ENCODE data around the gene PIKFYVE. TPM values are rescaled to one million over a fixed set of nuclear protein-coding genes. Genes with fewer than 3 reads are reported as not detected.
A peak's percentile ranks its signal among the peaks of the same experiment; 100 is the strongest.

The PIKFYVE gene
- total and polyA plus RNA-seq, 3 experiments from 2014 or later: 7.0 to 14.8 (median 14.1) TPM

- Mint-ChIP-seq H3K36me3 (peaks cover 13 to 54% (median 24%) of the 10 kb centered on the region in 3 donors), H3K27ac (no peak overlapping the region), H3K9me3 (no peaks in the 10 kb centered on the region), H3K27me3 (no peaks in the 10 kb centered on the region), H3K4me3 (no peak overlapping the region), H3K4me1 (peaks cover 9 to 15% (median 11%) of the 10 kb centered on the region in 3 donors)
- Histone ChIP-seq H3K27ac (ENCODE audit: low read depth, low read length) (no peak overlapping the region), H3K27me3 (ENCODE audit: insufficient read depth, low read length, poor library complexity, severe bottlenecking) (no peaks in the 10 kb centered on the region), H3K4me3 (ENCODE audit: low read length) (no peak overlapping the region), H3K36me3 (ENCODE audit: insufficient read depth, low read length) (peaks cover 10% of the 10 kb centered on the region), H3K4me1 (ENCODE audit: insufficient read depth, low read length) (no peaks in the 10 kb centered on the region), H3K9me3 (ENCODE audit: low read length) (no peaks in the 10 kb centered on the region)
- CTCF ChIA-PET: no interaction called here
- POLR2A ChIA-PET: no interaction called here
- DNase-seq: no peak
These were observed 45.3 kb downstream of the PIKFYVE start for GRCh38 chr2:208311321-208311720.

GRCh38 chr2:208311954-208312353, 45.9 kb downstream of the PIKFYVE start:
- no peaks in the 10 kb centered on the region for H3K9me3 ChIP-seq (ENCODE audit: low read length)
- POLR2A ChIA-PET: no interaction called here
- H3K27ac Mint-ChIP-seq: peak overlapping the region in 1 of 8 donors; percentile 1
- H3K4me1 ChIP-seq (ENCODE audit: insufficient read depth, low read length): no peaks in the 10 kb centered on the region
- no peaks in the 10 kb centered on the region for H3K27me3 ChIP-seq (ENCODE audit: insufficient read depth, low read length, poor library complexity, severe bottlenecking)
- no peaks in the 10 kb centered on the region for H3K9me3 Mint-ChIP-seq
- H3K4me3 Mint-ChIP-seq: no peak overlapping the region
- no peak overlapping the region for H3K4me3 ChIP-seq (ENCODE audit: low read length)
- peaks cover 9 to 15% (median 11%) of the 10 kb centered on the region in 3 donors for H3K4me1 Mint-ChIP-seq
- peaks cover 13 to 57% (median 23%) of the 10 kb centered on the region in 3 donors for H3K36me3 Mint-ChIP-seq
- H3K36me3 ChIP-seq (ENCODE audit: insufficient read depth, low read length): peaks cover 10% of the 10 kb centered on the region
- no peaks in the 10 kb centered on the region for H3K27me3 Mint-ChIP-seq
- no peak for DNase-seq
- H3K27ac ChIP-seq (ENCODE audit: low read depth, low read length): no peak overlapping the region
- CTCF ChIA-PET: no interaction called here

- Mint-ChIP-seq H3K9me3 (no peaks in the 10 kb centered on the region), H3K36me3 (peaks cover 21 to 69% (median 29%) of the 10 kb centered on the region in 3 donors), H3K4me3 (no peak overlapping the region), H3K27me3 (no peaks in the 10 kb centered on the region), H3K4me1 (peaks cover 5 to 17% (median 14%) of the 10 kb centered on the region in 3 donors), H3K27ac (no peak overlapping the region)
- H3K9me3 ChIP-seq (ENCODE audit: low read length): no peaks in the 10 kb centered on the region
- peaks cover 19% of the 10 kb centered on the region for H3K36me3 ChIP-seq (ENCODE audit: insufficient read depth, low read length)
- no peak overlapping the region for H3K27ac ChIP-seq (ENCODE audit: low read depth, low read length)
- CTCF ChIA-PET: no interaction called here
- no peak for DNase-seq
- no peaks in the 10 kb centered on the region for H3K4me1 ChIP-seq (ENCODE audit: insufficient read depth, low read length)
- H3K27me3 ChIP-seq (ENCODE audit: insufficient read depth, low read length, poor library complexity, severe bottlenecking): no peaks in the 10 kb centered on the region
- POLR2A ChIA-PET: no interaction called here
- no peak overlapping the region for H3K4me3 ChIP-seq (ENCODE audit: low read length)
These were observed 49.2 kb downstream of the PIKFYVE start for GRCh38 chr2:208315081-208315788.

GRCh38 chr2:208318127-208318526, 52.1 kb downstream of the PIKFYVE start:
- H3K4me1 ChIP-seq (ENCODE audit: insufficient read depth, low read length): no peaks in the 10 kb centered on the region
- no peak overlapping the region for H3K4me3 Mint-ChIP-seq
- H3K36me3 Mint-ChIP-seq: peaks cover 21 to 76% (median 28%) of the 10 kb centered on the region in 3 donors
- H3K27ac Mint-ChIP-seq: peak overlapping the region in 2 of 8 donors; percentile 59 to 62
- H3K27ac ChIP-seq (ENCODE audit: low read depth, low read length): no peak overlapping the region
- H3K4me1 Mint-ChIP-seq: peaks cover 0 to 8% (median 7%) of the 10 kb centered on the region in 3 donors
- DNase-seq: no peak
- H3K9me3 ChIP-seq (ENCODE audit: low read length): no peaks in the 10 kb centered on the region
- H3K27me3 ChIP-seq (ENCODE audit: insufficient read depth, low read length, poor library complexity, severe bottlenecking): no peaks in the 10 kb centered on the region
- ChIA-PET CTCF (no interaction called here), POLR2A (no interaction called here)
- no peak overlapping the region for H3K4me3 ChIP-seq (ENCODE audit: low read length)
- H3K9me3 Mint-ChIP-seq: no peaks in the 10 kb centered on the region
- H3K27me3 Mint-ChIP-seq: no peaks in the 10 kb centered on the region
- peaks cover 19% of the 10 kb centered on the region for H3K36me3 ChIP-seq (ENCODE audit: insufficient read depth, low read length)

GRCh38 chr2:208319391-208319790, 53.3 kb downstream of the PIKFYVE start:
- Histone ChIP-seq H3K4me3 (ENCODE audit: low read length) (no peak overlapping the region), H3K9me3 (ENCODE audit: low read length) (no peaks in the 10 kb centered on the region), H3K27ac (ENCODE audit: low read depth, low read length) (no peak overlapping the region), H3K4me1 (ENCODE audit: insufficient read depth, low read length) (no peaks in the 10 kb centered on the region), H3K27me3 (ENCODE audit: insufficient read depth, low read length, poor library complexity, severe bottlenecking) (no peaks in the 10 kb centered on the region), H3K36me3 (ENCODE audit: insufficient read depth, low read length) (peaks cover 22% of the 10 kb centered on the region)
- Mint-ChIP-seq H3K4me1 (peaks cover 0 to 8% (median 7%) of the 10 kb centered on the region in 3 donors), H3K36me3 (peaks cover 21 to 81% (median 30%) of the 10 kb centered on the region in 3 donors), H3K4me3 (no peak overlapping the region), H3K27ac (peak overlapping the region in 3 of 8 donors; percentile 9 to 70 (median 20)), H3K27me3 (no peaks in the 10 kb centered on the region), H3K9me3 (no peaks in the 10 kb centered on the region)
- no peak for DNase-seq
- POLR2A ChIA-PET: interaction anchor here (0.7 kb wide), 1 partner anchor 649 kb away, joined by 6 read pairs; no protein-coding TSS in a partner anchor
- CTCF ChIA-PET: no interaction called here

GRCh38 chr2:208320686-208321085, 54.6 kb downstream of the PIKFYVE start:
- Histone ChIP-seq H3K4me3 (ENCODE audit: low read length) (no peak overlapping the region), H3K27me3 (ENCODE audit: insufficient read depth, low read length, poor library complexity, severe bottlenecking) (no peaks in the 10 kb centered on the region), H3K4me1 (ENCODE audit: insufficient read depth, low read length) (no peaks in the 10 kb centered on the region), H3K27ac (ENCODE audit: low read depth, low read length) (no peak overlapping the region), H3K9me3 (ENCODE audit: low read length) (no peaks in the 10 kb centered on the region), H3K36me3 (ENCODE audit: insufficient read depth, low read length) (peaks cover 17% of the 10 kb centered on the region)
- no peak for DNase-seq
- peaks cover 0 to 8% (median 7%) of the 10 kb centered on the region in 3 donors for H3K4me1 Mint-ChIP-seq
- CTCF ChIA-PET: interaction anchor here (0.6 to 0.9 kb wide), 2 partner anchors 11 to 13 kb away, joined by 3 to 4 read pairs; no protein-coding TSS in a partner anchor
- H3K4me3 Mint-ChIP-seq: no peak overlapping the region
- peaks cover 12 to 82% (median 27%) of the 10 kb centered on the region in 3 donors for H3K36me3 Mint-ChIP-seq
- peak overlapping the region in 1 of 8 donors; percentile 29 for H3K27ac Mint-ChIP-seq
- H3K9me3 Mint-ChIP-seq: no peaks in the 10 kb centered on the region
- no peaks in the 10 kb centered on the region for H3K27me3 Mint-ChIP-seq
- POLR2A ChIA-PET: no interaction called here

GRCh38 chr2:208326016-208326415, 60.0 kb downstream of the PIKFYVE start:
- DNase-seq: no peak
- Histone ChIP-seq H3K4me1 (ENCODE audit: insufficient read depth, low read length) (no peaks in the 10 kb centered on the region), H3K4me3 (ENCODE audit: low read length) (no peak overlapping the region), H3K36me3 (ENCODE audit: insufficient read depth, low read length) (peaks cover 17% of the 10 kb centered on the region), H3K9me3 (ENCODE audit: low read length) (no peaks in the 10 kb centered on the region), H3K27me3 (ENCODE audit: insufficient read depth, low read length, poor library complexity, severe bottlenecking) (no peaks in the 10 kb centered on the region), H3K27ac (ENCODE audit: low read depth, low read length) (no peak overlapping the region)
- H3K4me1 Mint-ChIP-seq: peaks cover 0 to 8% (median 3%) of the 10 kb centered on the region in 3 donors
- ChIA-PET CTCF (no interaction called here), POLR2A (no interaction called here)
- no peaks in the 10 kb centered on the region for H3K9me3 Mint-ChIP-seq
- H3K36me3 Mint-ChIP-seq: peaks cover 4 to 85% (median 34%) of the 10 kb centered on the region in 3 donors
- no peaks in the 10 kb centered on the region for H3K27me3 Mint-ChIP-seq
- H3K27ac Mint-ChIP-seq: peak overlapping the region in 2 of 8 donors; percentile 3 to 86
- H3K4me3 Mint-ChIP-seq: no peak overlapping the region

- peaks cover 3 to 86% (median 36%) of the 10 kb centered on the region in 3 donors for H3K36me3 Mint-ChIP-seq
- no peak for DNase-seq
- Histone ChIP-seq H3K4me1 (ENCODE audit: insufficient read depth, low read length) (no peaks in the 10 kb centered on the region), H3K9me3 (ENCODE audit: low read length) (no peaks in the 10 kb centered on the region), H3K4me3 (ENCODE audit: low read length) (no peak overlapping the region), H3K27ac (ENCODE audit: low read depth, low read length) (no peak overlapping the region), H3K27me3 (ENCODE audit: insufficient read depth, low read length, poor library complexity, severe bottlenecking) (no peaks in the 10 kb centered on the region), H3K36me3 (ENCODE audit: insufficient read depth, low read length) (peaks cover 13% of the 10 kb centered on the region)
- no peaks in the 10 kb centered on the region for H3K27me3 Mint-ChIP-seq
- no peak overlapping the region for H3K4me3 Mint-ChIP-seq
- CTCF ChIA-PET: no interaction called here
- H3K27ac Mint-ChIP-seq: no peak overlapping the region
- peaks cover 0 to 11% (median 2%) of the 10 kb centered on the region in 3 donors for H3K4me1 Mint-ChIP-seq
- H3K9me3 Mint-ChIP-seq: no peaks in the 10 kb centered on the region
- POLR2A ChIA-PET: no interaction called here
These were observed 63.4 kb downstream of the PIKFYVE start for GRCh38 chr2:208329485-208329884.
